ENCODE measurements around the gene ABCA13. TPM values are rescaled to one million over a fixed set of nuclear protein-coding genes. Genes with fewer than 3 reads are reported as not detected.

The ABCA13 gene
- total and polyA plus RNA-seq, 2 donors (not counting 3 experiments of a cell fraction or from before 2014, with no cell fraction given): 0.01 to 0.11 TPM

- CTCF ChIA-PET: no interaction called here
- Histone ChIP-seq H3K9ac (replicated peaks; ENCODE audit: extremely low read depth, insufficient read depth, low read length) (no peak overlapping the region), H3K36me3 (ENCODE audit: control insufficient read depth in 2 of 2, extremely low read depth in 1 of 2, insufficient read depth in 2 of 2, low read length in 2 of 2) (no peaks in the 10 kb centered on the region), H3K27me3 (ENCODE audit: control insufficient read depth in 2 of 2, insufficient read depth in 2 of 2, low read length in 2 of 2) (peaks cover 5 to 6% of the 10 kb centered on the region in 2 experiments), H3K27ac (ENCODE audit: insufficient read depth, low read depth, low read length) (no peak overlapping the region), H3K4me3 (replicated peaks in 1 of 3; ENCODE audit: insufficient read depth in 1 of 3, low read depth in 1 of 3, low read length in 3 of 3) (no peak overlapping the region), H2AFZ (ENCODE audit: low read depth, low read length) (no peak overlapping the region), H3K9me3 (replicated peaks; ENCODE audit: control insufficient read depth, insufficient read depth, low read length) (no peaks in the 10 kb centered on the region), H4K20me1 (replicated peaks; ENCODE audit: control insufficient read depth, extremely low read depth, insufficient read depth, low read length) (no peaks in the 10 kb centered on the region), H3K4me2 (ENCODE audit: insufficient read depth, low read length) (no peak overlapping the region), H3K9me1 (replicated peaks; ENCODE audit: control insufficient read depth, extremely low read depth, insufficient read depth, low read length) (no peaks in the 10 kb centered on the region), H3K4me1 (ENCODE audit: control insufficient read depth, extremely low read depth, insufficient read depth, low read length) (peaks cover 10% of the 10 kb centered on the region), H3K79me2 (ENCODE audit: control insufficient read depth, insufficient read depth, low read length) (no peaks in the 10 kb centered on the region)
- dilution Hi-C loops (cut with MboI; ENCODE audit: extremely low pct_ligation_motif_present, low sequenced_read_pairs) (no loop called here), intact Hi-C loops (cut with micrococcal nuclease) (no loop called here)
- POLR2A ChIA-PET: no interaction called here
- TF ChIP-seq POLR2AphosphoS5 (IDR thresholded peaks at IDR 0.05; ENCODE audit: insufficient read depth, low read depth, low read length) (no peak), GATA2 (IDR thresholded peaks at IDR 0.05; ENCODE audit: insufficient read depth, insufficient read length, low read depth, low read length) (no peak), EZH2 (IDR thresholded peaks at IDR 0.05; ENCODE audit: borderline replicate concordance, low read depth, low read length, severe bottlenecking) (no peak), MAX (IDR thresholded peaks at IDR 0.05; ENCODE audit: insufficient read depth, insufficient read length) (no peak), MYC (IDR thresholded peaks at IDR 0.05; ENCODE audit: low read depth, low read length) (no peak), FOS (IDR thresholded peaks at IDR 0.05; ENCODE audit: borderline replicate concordance, insufficient read depth, low read length) (no peak), POLR2A (IDR thresholded peaks at IDR 0.05; ENCODE audit: low read depth, low read length) (no peak), JUN (IDR thresholded peaks at IDR 0.05; ENCODE audit: borderline replicate concordance, insufficient read depth, insufficient read length, low read depth) (no peak)
- FAIRE-seq (no peak), DNase-seq (ENCODE audit: low read depth, low spot score) (no peak)
- BruUV-seq (replicated peaks): no TSS peak
Observed at GRCh38 chr7:48237354-48237753, 66.1 kb downstream of the ABCA13 start.

GRCh38 chr7:48242846-48243245 lies 71.6 kb downstream of the ABCA13 start:
- intact Hi-C loops (cut with micrococcal nuclease) (no loop called here), dilution Hi-C loops (cut with MboI; ENCODE audit: extremely low pct_ligation_motif_present, low sequenced_read_pairs) (no loop called here)
- DNase-seq (ENCODE audit: low read depth, low spot score) (no peak), FAIRE-seq (no peak)
- no peak overlapping the region for H3K4me3 ChIP-seq (replicated peaks in 1 of 3; ENCODE audit: insufficient read depth in 1 of 3, low read depth in 1 of 3, low read length in 3 of 3)
- no peak overlapping the region for H3K4me2 ChIP-seq (ENCODE audit: insufficient read depth, low read length)
- ChIA-PET CTCF (interaction anchor here (1.2 kb wide), 1 partner anchor 57 kb away, joined by 3 read pairs; no protein-coding TSS in a partner anchor), POLR2A (no interaction called here)
- H4K20me1 ChIP-seq (replicated peaks; ENCODE audit: control insufficient read depth, extremely low read depth, insufficient read depth, low read length): no peaks in the 10 kb centered on the region
- H3K9ac ChIP-seq (replicated peaks; ENCODE audit: extremely low read depth, insufficient read depth, low read length): no peak overlapping the region
- H3K4me1 ChIP-seq (ENCODE audit: control insufficient read depth, extremely low read depth, insufficient read depth, low read length): peaks cover 30% of the 10 kb centered on the region
- no peaks in the 10 kb centered on the region for H3K36me3 ChIP-seq (ENCODE audit: control insufficient read depth in 2 of 2, extremely low read depth in 1 of 2, insufficient read depth in 2 of 2, low read length in 2 of 2)
- H3K27me3 ChIP-seq (ENCODE audit: control insufficient read depth in 2 of 2, insufficient read depth in 2 of 2, low read length in 2 of 2): no peaks in the 10 kb centered on the region
- no peaks in the 10 kb centered on the region for H3K9me1 ChIP-seq (replicated peaks; ENCODE audit: control insufficient read depth, extremely low read depth, insufficient read depth, low read length)
- TF ChIP-seq FOS (IDR thresholded peaks at IDR 0.05; ENCODE audit: borderline replicate concordance, insufficient read depth, low read length) (no peak), MAX (IDR thresholded peaks at IDR 0.05; ENCODE audit: insufficient read depth, insufficient read length) (no peak), CTCF (IDR thresholded peaks at IDR 0.05; ENCODE audit: extremely low read depth in 1 of 2, insufficient read depth in 1 of 2, low read depth in 1 of 2, low read length in 2 of 2) (no peak), EZH2 (IDR thresholded peaks at IDR 0.05; ENCODE audit: borderline replicate concordance, low read depth, low read length, severe bottlenecking) (no peak), GATA2 (IDR thresholded peaks at IDR 0.05; ENCODE audit: insufficient read depth, insufficient read length, low read depth, low read length) (no peak), JUN (IDR thresholded peaks at IDR 0.05; ENCODE audit: borderline replicate concordance, insufficient read depth, insufficient read length, low read depth) (no peak), MYC (IDR thresholded peaks at IDR 0.05; ENCODE audit: low read depth, low read length) (no peak), POLR2A (IDR thresholded peaks at IDR 0.05; ENCODE audit: low read depth, low read length) (no peak), POLR2AphosphoS5 (IDR thresholded peaks at IDR 0.05; ENCODE audit: insufficient read depth, low read depth, low read length) (no peak)
- H3K27ac ChIP-seq (ENCODE audit: insufficient read depth, low read depth, low read length): no peak overlapping the region
- BruUV-seq (replicated peaks): no TSS peak
- H2AFZ ChIP-seq (ENCODE audit: low read depth, low read length): no peak overlapping the region
- H3K9me3 ChIP-seq (replicated peaks; ENCODE audit: control insufficient read depth, insufficient read depth, low read length): no peaks in the 10 kb centered on the region
- H3K79me2 ChIP-seq (ENCODE audit: control insufficient read depth, insufficient read depth, low read length): no peaks in the 10 kb centered on the region
